BJ (cell line): Measurements from ENCODE around the gene WASL. TPM values are rescaled to one million over a fixed set of nuclear protein-coding genes. Genes with fewer than 3 reads are reported as not detected.

ENCODE experiments used
- CTCF ChIA-PET: fragments of 350-600 bp; formaldehyde crosslinking; extraction: SDS; loops from one replicate; lab custom pipeline; 2021; ENCODE audit warnings: antibody characterized with exemption, inconsistent platforms; lab: Yijun Ruan, JAX
- POLR2A ChIA-PET: fragments of 300-600 bp; sonication (Branson Sonifier 250); formaldehyde crosslinking; extraction: SDS; loops from one replicate; lab custom pipeline; 2021; ENCODE audit warnings: antibody characterized with exemption; lab: Charles Lee
- DNase-seq: peaks from one replicate; pipeline ENCODE4 v3.0.0-alpha.2; 2011; ENCODE audit warnings: low read depth
- H3K27me3 ChIP-seq: 2 replicates; pipeline ENCODE4 v1.6.0; 2011; ENCODE audit warnings: low read length; ENCODE audit not compliant: control insufficient read depth, insufficient read depth
- H3K36me3 ChIP-seq: 2 replicates; pipeline ENCODE4 v1.5.1; 2011; ENCODE audit warnings: low read length; ENCODE audit not compliant: control insufficient read depth, insufficient read depth
- H3K4me3 ChIP-seq: 2 replicates; pipeline ENCODE4 v1.5.1; 2011; ENCODE audit warnings: low read depth, mild to moderate bottlenecking, control low read depth, low read length
- CTCF ChIP-seq: IDR thresholded peaks from 2 replicates; pipeline ENCODE4 v1.5.1; 2011; ENCODE audit warnings: low read depth, mild to moderate bottlenecking, control low read depth, inconsistent platforms, low read length, moderate library complexity; ENCODE audit not compliant: insufficient read depth
- polyA plus RNA-seq: library from polyadenylated mRNA; depleted of rRNA; stranded (reverse); fragments of >200 nt; gene quantifications from 2 replicates; pipeline ENCODE4 v1.2.3, GENCODE V29; 2011

The WASL gene
- polyA plus RNA-seq, 1 experiment: 4.0 TPM

- TF ChIP-seq CTCF: no peak
- Histone ChIP-seq H3K4me3 (no peak overlapping the region), H3K36me3 (no peaks in the 10 kb centered on the region), H3K27me3 (peaks cover 3% of the 10 kb centered on the region; the same call in 1 of the 2 replicates)
- POLR2A ChIA-PET: no interaction called here
- CTCF ChIA-PET: interaction anchor here (1.0 kb wide), 1 partner anchor 8 kb away, joined by 4 read pairs; no protein-coding TSS in a partner anchor
- DNase-seq: no peak
Observed at GRCh38 chr7:123770378-123770777, 21.6 kb upstream of the WASL start.

GRCh38 chr7:123769371-123769770 lies 20.6 kb upstream of the WASL start:
- H3K36me3 ChIP-seq: no peaks in the 10 kb centered on the region
- ChIA-PET CTCF (no interaction called here), POLR2A (no interaction called here)
- TF ChIP-seq CTCF: no peak
- no peak overlapping the region for H3K4me3 ChIP-seq
- no peaks in the 10 kb centered on the region for H3K27me3 ChIP-seq
- DNase-seq: no peak

- no peak for DNase-seq
- no peak for TF ChIP-seq CTCF
- POLR2A ChIA-PET: no interaction called here
- CTCF ChIA-PET: no interaction called here
- H3K27me3 ChIP-seq: no peaks in the 10 kb centered on the region
- no peak overlapping the region for H3K4me3 ChIP-seq
- H3K36me3 ChIP-seq: no peaks in the 10 kb centered on the region
Observed at GRCh38 chr7:123768493-123768892, 19.7 kb upstream of the WASL start.

GRCh38 chr7:123763191-123763661 lies 14.4 kb upstream of the WASL start:
- H3K4me3 ChIP-seq: no peak overlapping the region
- ChIA-PET CTCF (interaction anchor here (0.9 to 1.0 kb wide), 2 partner anchors 8 to 14 kb away, joined by 3 to 4 read pairs; partner anchors contain the start of gene WASL), POLR2A (no interaction called here)
- H3K36me3 ChIP-seq: no peaks in the 10 kb centered on the region
- no peaks in the 10 kb centered on the region for H3K27me3 ChIP-seq
- no peak for DNase-seq
- TF ChIP-seq CTCF: no peak

GRCh38 chr7:123761729-123762128 lies 12.9 kb upstream of the WASL start:
- CTCF ChIA-PET: no interaction called here
- H3K27me3 ChIP-seq: no peaks in the 10 kb centered on the region
- TF ChIP-seq CTCF: no peak
- H3K36me3 ChIP-seq: no peaks in the 10 kb centered on the region
- H3K4me3 ChIP-seq: no peak overlapping the region
- POLR2A ChIA-PET: no interaction called here
- no peak for DNase-seq
